Rectal smooth muscle tissue (tissue), 1 donor: Measurements from ENCODE around the gene TTC6.

ENCODE experiments used
- H3K27ac ChIP-seq: one replicate; pipeline ENCODE4 v1.7.0; 2013; ENCODE audit warnings: low read depth, low read length, inconsistent platforms
- H3K27me3 ChIP-seq: one replicate; pipeline ENCODE4 v1.7.0; 2013; ENCODE audit warnings: low read length; ENCODE audit not compliant: control insufficient read depth, insufficient read depth
- H3K36me3 ChIP-seq: one replicate; pipeline ENCODE4 v1.7.0; 2013; ENCODE audit warnings: low read length; ENCODE audit not compliant: control insufficient read depth, insufficient read depth
- H3K4me1 ChIP-seq: one replicate; pipeline ENCODE4 v1.7.0; 2013; ENCODE audit warnings: low read length; ENCODE audit not compliant: control insufficient read depth, insufficient read depth
- H3K4me3 ChIP-seq: one replicate; pipeline ENCODE4 v1.7.0; 2013; ENCODE audit warnings: low read length
- H3K9ac ChIP-seq: one replicate; pipeline ENCODE4 v1.7.0; 2013; ENCODE audit warnings: low read length

TTC6 gene

DNA sequence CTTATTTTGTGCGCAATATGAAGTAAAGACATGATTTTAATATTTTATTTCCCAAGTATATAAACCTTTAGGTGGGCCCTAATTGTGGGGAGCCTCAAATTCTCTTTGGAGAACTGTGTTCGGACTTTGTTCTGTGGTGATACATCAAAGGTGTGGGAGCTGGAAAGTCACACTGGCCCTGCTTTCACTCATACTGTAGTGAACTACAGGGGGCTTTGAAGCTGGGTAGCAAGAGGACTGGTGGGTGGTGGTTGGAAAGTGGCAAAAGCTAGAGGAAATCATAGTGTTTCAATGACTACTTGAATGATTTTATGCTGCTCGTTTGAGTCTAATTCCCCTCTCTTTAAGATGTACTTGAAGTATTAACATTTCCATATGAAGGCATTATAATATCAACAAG, 13.2 kb downstream of the TTC6 start:
- no peaks in the 10 kb centered on the region for H3K4me1 ChIP-seq
- peaks cover 2% of the 10 kb centered on the region for H3K27me3 ChIP-seq
- H3K4me3 ChIP-seq: no peak overlapping the region
- no peaks in the 10 kb centered on the region for H3K36me3 ChIP-seq
- no peak overlapping the region for H3K9ac ChIP-seq
- no peak overlapping the region for H3K27ac ChIP-seq

- Histone ChIP-seq H3K27ac (no peak overlapping the region), H3K27me3 (no peaks in the 10 kb centered on the region), H3K4me1 (no peaks in the 10 kb centered on the region), H3K9ac (no peak overlapping the region), H3K36me3 (no peaks in the 10 kb centered on the region), H3K4me3 (no peak overlapping the region)
Observed at GRCh38 chr14:37610945-37611523, 15.6 kb downstream of the TTC6 start.

DNA sequence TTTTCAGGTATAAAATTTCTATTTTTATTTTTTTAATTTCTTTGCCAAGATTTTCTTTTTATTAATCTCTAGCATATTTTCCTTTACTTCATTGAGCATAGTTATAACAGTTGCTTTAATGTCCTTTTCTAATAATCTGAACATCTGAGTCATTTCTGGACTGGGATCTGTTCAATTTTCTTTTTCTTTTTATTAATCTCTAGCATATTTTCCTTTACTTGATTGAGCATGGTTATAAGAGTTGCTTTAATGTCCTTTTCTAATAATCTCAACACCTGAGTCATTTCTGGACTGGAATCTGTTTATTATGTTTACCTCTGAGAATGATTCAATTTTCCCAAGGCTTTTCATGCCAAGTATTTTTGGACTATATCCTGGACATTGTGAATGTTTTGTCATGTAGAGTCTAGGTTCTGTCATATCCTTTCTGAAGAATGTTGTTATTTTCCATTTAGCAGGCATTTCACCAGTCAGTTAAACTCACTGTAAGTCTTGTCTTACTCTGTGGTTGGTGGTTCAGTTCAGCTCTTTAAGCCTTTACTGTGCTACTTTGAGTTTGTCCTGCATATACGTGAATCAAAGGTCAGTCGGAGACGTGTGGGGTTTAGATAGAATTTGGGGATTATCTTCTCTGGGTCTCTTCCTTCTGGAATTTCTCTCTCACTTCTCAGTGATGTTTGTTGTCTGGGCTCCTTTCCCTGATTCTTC, 20.3 kb downstream of the TTC6 start:
- no peaks in the 10 kb centered on the region for H3K4me1 ChIP-seq
- H3K9ac ChIP-seq: no peak overlapping the region
- H3K27ac ChIP-seq: no peak overlapping the region
- no peaks in the 10 kb centered on the region for H3K27me3 ChIP-seq
- H3K4me3 ChIP-seq: no peak overlapping the region
- H3K36me3 ChIP-seq: no peaks in the 10 kb centered on the region

DNA sequence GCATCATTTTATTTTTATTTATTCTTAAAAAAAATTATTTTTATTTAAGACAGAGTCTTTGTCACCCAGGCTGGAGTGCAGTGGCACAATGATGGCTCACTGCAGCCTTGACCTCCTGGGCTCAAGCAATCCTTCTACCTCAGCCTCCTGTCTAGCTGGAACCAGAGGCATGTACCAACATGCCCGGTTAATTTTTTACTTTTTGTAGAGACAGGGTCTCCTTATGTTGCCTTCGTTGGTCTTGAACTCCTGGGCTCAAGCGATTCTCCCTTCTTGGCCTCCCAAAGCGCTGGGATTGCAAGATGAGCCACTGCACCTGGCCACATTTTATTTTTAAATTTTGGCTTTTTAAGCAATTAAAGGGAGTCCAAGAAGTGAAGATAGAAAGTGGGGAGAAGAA, 21.4 kb downstream of the TTC6 start:
- no peak overlapping the region for H3K27ac ChIP-seq
- H3K4me1 ChIP-seq: no peaks in the 10 kb centered on the region
- H3K36me3 ChIP-seq: no peaks in the 10 kb centered on the region
- no peak overlapping the region for H3K9ac ChIP-seq
- no peaks in the 10 kb centered on the region for H3K27me3 ChIP-seq
- no peak overlapping the region for H3K4me3 ChIP-seq

- Histone ChIP-seq H3K36me3 (no peaks in the 10 kb centered on the region), H3K27me3 (no peaks in the 10 kb centered on the region), H3K9ac (no peak overlapping the region), H3K4me1 (no peaks in the 10 kb centered on the region), H3K27ac (no peak overlapping the region), H3K4me3 (no peak overlapping the region)
Observed at GRCh38 chr14:37617864-37618365, 22.5 kb downstream of the TTC6 start.

DNA sequence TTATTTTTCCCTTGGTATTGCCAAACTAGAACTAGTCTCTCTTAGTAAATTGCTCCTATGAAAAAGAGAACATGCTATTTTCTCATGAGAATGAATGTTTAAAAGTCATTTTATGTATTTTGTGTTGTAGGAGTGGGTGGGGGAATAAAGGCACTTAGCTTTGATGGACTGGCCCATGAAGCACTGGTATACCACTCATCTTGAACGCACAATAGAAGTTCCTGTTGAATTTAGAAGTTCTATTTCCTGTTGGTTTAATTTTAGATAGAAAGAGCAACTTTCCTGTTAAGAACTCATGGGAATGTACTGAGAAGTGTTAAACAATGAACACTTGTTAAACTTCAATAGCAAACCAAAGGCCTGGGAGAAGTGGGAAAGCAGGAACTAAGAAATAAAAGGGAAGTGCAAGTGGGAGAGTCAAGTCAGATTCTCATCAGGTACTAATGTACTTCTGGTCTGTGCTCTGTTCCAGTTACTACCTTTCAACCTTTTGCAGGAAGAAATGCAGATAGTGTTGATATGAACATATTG, 23.1 kb downstream of the TTC6 start:
- no peak overlapping the region for H3K4me3 ChIP-seq
- no peak overlapping the region for H3K9ac ChIP-seq
- H3K36me3 ChIP-seq: no peaks in the 10 kb centered on the region
- H3K4me1 ChIP-seq: no peaks in the 10 kb centered on the region
- no peaks in the 10 kb centered on the region for H3K27me3 ChIP-seq
- no peak overlapping the region for H3K27ac ChIP-seq

GRCh38 chr14:37620856-37621255, 25.4 kb downstream of the TTC6 start:
- H3K27me3 ChIP-seq: no peaks in the 10 kb centered on the region
- H3K4me1 ChIP-seq: no peaks in the 10 kb centered on the region
- H3K9ac ChIP-seq: no peak overlapping the region
- no peak overlapping the region for H3K27ac ChIP-seq
- no peak overlapping the region for H3K4me3 ChIP-seq
- H3K36me3 ChIP-seq: no peaks in the 10 kb centered on the region

GRCh38 chr14:37622231-37622923, 26.9 kb downstream of the TTC6 start:
- Histone ChIP-seq H3K4me3 (no peak overlapping the region), H3K27me3 (no peaks in the 10 kb centered on the region), H3K4me1 (no peaks in the 10 kb centered on the region), H3K36me3 (no peaks in the 10 kb centered on the region), H3K9ac (no peak overlapping the region), H3K27ac (no peak overlapping the region)

DNA sequence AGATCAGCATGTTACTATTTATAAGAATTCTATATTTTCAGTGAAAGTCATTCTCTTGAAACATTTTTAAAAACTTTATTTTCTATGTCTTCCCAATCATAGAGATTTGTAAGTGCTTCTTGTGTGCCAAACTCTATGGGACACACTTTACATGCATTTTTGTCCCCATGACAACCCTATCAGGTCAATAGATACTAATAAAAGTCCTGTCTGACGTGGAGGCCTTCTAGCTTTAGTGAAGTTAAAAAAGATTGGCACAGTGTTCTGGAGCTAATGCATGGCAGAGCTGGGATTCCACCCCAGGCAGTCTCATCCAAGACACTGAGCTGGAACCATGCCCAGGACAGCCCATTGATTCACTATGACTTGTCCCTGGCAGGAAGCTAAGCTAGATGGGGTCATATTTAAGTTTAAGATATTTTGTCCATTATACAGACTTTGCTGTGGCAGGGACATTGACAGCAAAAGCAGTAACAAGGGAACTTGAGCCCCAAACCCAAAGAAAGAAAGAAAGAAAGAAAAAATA, 28.1 kb downstream of the TTC6 start:
- H3K36me3 ChIP-seq: no peaks in the 10 kb centered on the region
- H3K4me3 ChIP-seq: no peak overlapping the region
- H3K27me3 ChIP-seq: no peaks in the 10 kb centered on the region
- H3K27ac ChIP-seq: no peak overlapping the region
- no peak overlapping the region for H3K9ac ChIP-seq
- H3K4me1 ChIP-seq: no peaks in the 10 kb centered on the region

- Histone ChIP-seq H3K27ac (no peak overlapping the region), H3K4me3 (no peak overlapping the region), H3K9ac (no peak overlapping the region), H3K4me1 (no peaks in the 10 kb centered on the region), H3K27me3 (no peaks in the 10 kb centered on the region), H3K36me3 (no peaks in the 10 kb centered on the region)
Observed at GRCh38 chr14:37623971-37624370, 28.5 kb downstream of the TTC6 start.

- Histone ChIP-seq H3K36me3 (no peaks in the 10 kb centered on the region), H3K27me3 (no peaks in the 10 kb centered on the region), H3K4me3 (no peak overlapping the region), H3K27ac (no peak overlapping the region), H3K4me1 (no peaks in the 10 kb centered on the region), H3K9ac (no peak overlapping the region)
Observed at GRCh38 chr14:37625597-37626595, 30.5 kb downstream of the TTC6 start.
